Gastroesophageal sphincter (tissue), 4 donors: ENCODE data around the gene TBRG4. TPM values are rescaled to one million over a fixed set of nuclear protein-coding genes. Genes with fewer than 3 reads are reported as not detected.

Source experiments
- ATAC-seq: fragments of 150-250 bp; one replicate; pipeline ENCODE4 v1.9.1; 2016; ENCODE audit warnings: mild to moderate bottlenecking, moderate library complexity
- H3K27ac ChIP-seq, 4 donors: fragments of 200-600 bp; sonication (generic) in 3 of 4; 1 replicate in 3 of 4; 2 replicates in 1 of 4; pipeline ENCODE4 v1.5.1; 2016 to 2019
- H3K27me3 ChIP-seq: fragments of 200-600 bp; sonication (generic); one replicate; pipeline ENCODE4 v1.5.1; 2019
- H3K36me3 ChIP-seq, 2 donors: fragments of 200-600 bp; sonication (generic); one replicate each; pipeline ENCODE4 v1.5.1; 2019; ENCODE audit warnings: control low read depth in 1 of 2
- H3K4me1 ChIP-seq, 3 donors: fragments of 200-600 bp; sonication (generic); 1 replicate in 2 of 3; 2 replicates in 1 of 3; pipeline ENCODE4 v1.5.1; 2016 to 2019; ENCODE audit warnings: control low read depth in 2 of 3
- H3K4me3 ChIP-seq, 2 donors: fragments of 200-600 bp; sonication (generic); one replicate each; pipeline ENCODE4 v1.5.1; 2019; ENCODE audit warnings: mild to moderate bottlenecking in 1 of 2, moderate library complexity in 1 of 2
- H3K9me3 ChIP-seq, 3 donors: fragments of 200-600 bp; sonication (generic); one replicate each; pipeline ENCODE4 v1.5.1; 2017 to 2019; ENCODE audit warnings: control low read depth in 2 of 3
- CTCF ChIP-seq, 4 experiments: fragments of 200-600 bp in 2 of 4; fragments of 450-650 bp in 2 of 4; sonication (generic) in 1 of 4; IDR thresholded peaks; one replicate each; pipeline ENCODE4 v1.5.1; 2017 to 2019; ENCODE audit warnings: antibody characterized with exemption in 4 of 4, mild to moderate bottlenecking in 2 of 4, moderate library complexity in 2 of 4
- EP300 ChIP-seq: sonication (generic); formaldehyde crosslinking; IDR thresholded peaks from one replicate; pipeline ENCODE4 v1.6.1; 2017; ENCODE audit warnings: antibody characterized with exemption, mild to moderate bottlenecking
- POLR2A ChIP-seq, 2 donors: fragments of 450-650 bp; IDR thresholded peaks; one replicate each; pipeline ENCODE4 v1.6.1; 2017; ENCODE audit warnings: antibody characterized with exemption in 2 of 2, mild to moderate bottlenecking in 2 of 2, moderate library complexity in 1 of 2
- POLR2AphosphoS5 ChIP-seq: sonication (generic); formaldehyde crosslinking; IDR thresholded peaks from one replicate; pipeline ENCODE4 v1.6.1; 2017; ENCODE audit warnings: antibody characterized with exemption
- WGBS, 2 donors: methylation state at CpG; one replicate each; pipeline ENCODE4 v1.1.5; 2018; ENCODE audit warnings: low coverage in 1 of 2; 5-methylcytosine and 5-hydroxymethylcytosine counted together
- total RNA-seq, 4 donors: library from RNA; depleted of rRNA; stranded (reverse); fragments of >200 nt; gene quantifications; one replicate each; pipeline ENCODE4 v1.1.0, GENCODE V29; 2016

The TBRG4 gene
- total RNA-seq, 4 donors from 2014 or later: 38.7 to 66.6 (median 54.7) TPM

GRCh38 chr7:45086331-45087065 is 25.0 kb downstream of the TBRG4 start:
- H3K9me3 ChIP-seq: no peaks in the 10 kb centered on the region
- no peak overlapping the region for H3K27ac ChIP-seq
- TF ChIP-seq POLR2A (IDR thresholded peaks at IDR 0.05): no peak
- TF ChIP-seq CTCF (IDR thresholded peaks at IDR 0.05): no peak
- TF ChIP-seq POLR2AphosphoS5: no peak
- no peak for TF ChIP-seq EP300
- H3K36me3 ChIP-seq: peaks cover 0 to 25% of the 10 kb centered on the region in 2 donors
- H3K4me1 ChIP-seq: peaks cover 0 to 25% (median 3%) of the 10 kb centered on the region in 3 donors
- 73% methylated on average over 4 of the region's 15 CpGs; no CpG with 5 or more reads in 1 of the 2 donors for WGBS, 2 donors
- no peak for ATAC-seq
- H3K27me3 ChIP-seq: no peaks in the 10 kb centered on the region
- no peak overlapping the region for H3K4me3 ChIP-seq

- Histone ChIP-seq H3K4me3 (no peak overlapping the region), H3K27me3 (no peaks in the 10 kb centered on the region), H3K4me1 (peaks cover 0 to 25% (median 3%) of the 10 kb centered on the region in 3 donors), H3K9me3 (no peaks in the 10 kb centered on the region), H3K27ac (no peak overlapping the region), H3K36me3 (peaks cover 0 to 25% of the 10 kb centered on the region in 2 donors)
- no peak for TF ChIP-seq POLR2A (IDR thresholded peaks at IDR 0.05)
- no peak for TF ChIP-seq CTCF (IDR thresholded peaks at IDR 0.05)
- TF ChIP-seq EP300: no peak
- TF ChIP-seq POLR2AphosphoS5: no peak
- WGBS, 2 donors: 45% methylated on average over 2 of the region's 23 CpGs; no CpG with 5 or more reads in 1 of the 2 donors
- ATAC-seq: no peak
Observed at GRCh38 chr7:45085619-45086200, 25.8 kb downstream of the TBRG4 start.

GRCh38 chr7:45084901-45085618 is 26.4 kb downstream of the TBRG4 start:
- Histone ChIP-seq H3K4me3 (no peak overlapping the region), H3K4me1 (peaks cover 0 to 25% (median 3%) of the 10 kb centered on the region in 3 donors), H3K27me3 (no peaks in the 10 kb centered on the region), H3K36me3 (peaks cover 0 to 31% of the 10 kb centered on the region in 2 donors), H3K27ac (no peak overlapping the region), H3K9me3 (no peaks in the 10 kb centered on the region)
- TF ChIP-seq POLR2A (IDR thresholded peaks at IDR 0.05) (no peak), CTCF (IDR thresholded peaks at IDR 0.05) (no peak), EP300 (no peak), POLR2AphosphoS5 (no peak)
- no peak for ATAC-seq
- WGBS, 2 donors: 80% methylated on average over 2 of the region's 24 CpGs; no CpG with 5 or more reads in 1 of the 2 donors

GRCh38 chr7:45084336-45084735 is 27.2 kb downstream of the TBRG4 start:
- Histone ChIP-seq H3K4me1 (peaks cover 0 to 20% (median 3%) of the 10 kb centered on the region in 3 donors), H3K27ac (no peak overlapping the region), H3K27me3 (no peaks in the 10 kb centered on the region), H3K4me3 (no peak overlapping the region), H3K36me3 (peaks cover 0 to 36% of the 10 kb centered on the region in 2 donors), H3K9me3 (no peaks in the 10 kb centered on the region)
- TF ChIP-seq POLR2A (IDR thresholded peaks at IDR 0.05): no peak
- no peak for TF ChIP-seq CTCF (IDR thresholded peaks at IDR 0.05)
- no peak for TF ChIP-seq EP300
- no peak for TF ChIP-seq POLR2AphosphoS5
- no peak for ATAC-seq
- WGBS, 2 donors: 90% methylated on average over 2 of the region's 5 CpGs; no CpG with 5 or more reads in 1 of the 2 donors
